ENCODE results near the gene ANKK1. TPM values are rescaled to one million over a fixed set of nuclear protein-coding genes. Genes with fewer than 3 reads are reported as not detected.

Gene ANKK1
- total RNA-seq, 1 donor from 2014 or later, result not detected

- H3K4me1 ChIP-seq (ENCODE audit: control insufficient read depth in 3 of 3, insufficient read depth in 3 of 3, low read length in 3 of 3), result no peaks in the 10 kb centered on the region
- no peaks in the 10 kb centered on the region for H3K9me3 ChIP-seq (ENCODE audit: control insufficient read depth in 3 of 3, low read length in 3 of 3)
- H3K9ac ChIP-seq (ENCODE audit: low read depth in 1 of 3, low read length in 3 of 3), result no peak overlapping the region
- H3K27me3 ChIP-seq (ENCODE audit: control insufficient read depth in 3 of 3, insufficient read depth in 3 of 3, low read length in 3 of 3), result no peaks in the 10 kb centered on the region
- no peak overlapping the region for H3K4me3 ChIP-seq (ENCODE audit: low read length in 3 of 3)
- H3K36me3 ChIP-seq (ENCODE audit: control insufficient read depth in 3 of 3, insufficient read depth in 3 of 3, low read length in 3 of 3), result peaks cover 0 to 5% (median 3%) of the 10 kb centered on the region in 3 donors
- no peak overlapping the region for H3K27ac ChIP-seq (ENCODE audit: low read depth, low read length)
Measured at GRCh38 chr11:113376156-113376555, 11.4 kb upstream of the ANKK1 start.

DNA sequence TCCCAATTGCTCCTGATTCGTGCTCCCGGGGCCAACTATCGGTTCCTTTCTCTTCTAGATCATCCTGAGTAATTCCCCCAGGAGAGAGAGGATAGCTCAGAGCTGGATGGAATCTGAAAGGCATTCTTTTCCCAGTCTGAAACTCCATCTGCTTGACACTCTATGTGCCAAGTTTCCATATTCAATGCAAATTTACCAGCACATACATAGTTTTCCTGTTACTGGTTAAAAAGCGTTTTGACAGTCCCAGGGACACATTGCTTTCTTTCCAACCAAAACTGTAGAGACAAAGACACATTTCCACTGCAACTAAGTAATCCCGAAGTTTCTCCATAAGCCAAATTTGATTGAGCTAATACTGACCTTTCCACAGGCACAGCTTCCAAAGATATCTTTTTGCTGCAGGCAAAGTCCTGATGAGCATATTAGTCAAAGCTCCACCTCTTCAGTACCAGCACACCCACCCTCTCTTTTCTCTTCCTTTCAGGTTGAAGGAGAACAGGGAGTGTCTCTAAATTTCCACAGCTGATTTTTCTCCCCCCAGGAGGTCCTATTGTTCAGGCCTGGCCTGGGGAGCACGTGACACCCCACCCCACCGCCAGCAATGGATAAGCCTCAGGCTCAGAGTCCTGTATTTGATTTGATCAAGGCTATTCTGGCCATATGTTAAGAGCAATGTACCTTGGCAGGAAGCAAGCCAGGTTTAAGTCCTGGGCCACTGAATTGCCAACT is 9.7 kb upstream of the ANKK1 start:
- H3K4me3 ChIP-seq (ENCODE audit: low read length in 3 of 3), result no peak overlapping the region
- no peaks in the 10 kb centered on the region for H3K9me3 ChIP-seq (ENCODE audit: control insufficient read depth in 3 of 3, low read length in 3 of 3)
- H3K36me3 ChIP-seq (ENCODE audit: control insufficient read depth in 3 of 3, insufficient read depth in 3 of 3, low read length in 3 of 3), result no peaks in the 10 kb centered on the region
- no peaks in the 10 kb centered on the region for H3K4me1 ChIP-seq (ENCODE audit: control insufficient read depth in 3 of 3, insufficient read depth in 3 of 3, low read length in 3 of 3)
- H3K27ac ChIP-seq (ENCODE audit: low read depth, low read length), result no peak overlapping the region
- H3K9ac ChIP-seq (ENCODE audit: low read depth in 1 of 3, low read length in 3 of 3), result no peak overlapping the region
- H3K27me3 ChIP-seq (ENCODE audit: control insufficient read depth in 3 of 3, insufficient read depth in 3 of 3, low read length in 3 of 3), result no peaks in the 10 kb centered on the region

DNA sequence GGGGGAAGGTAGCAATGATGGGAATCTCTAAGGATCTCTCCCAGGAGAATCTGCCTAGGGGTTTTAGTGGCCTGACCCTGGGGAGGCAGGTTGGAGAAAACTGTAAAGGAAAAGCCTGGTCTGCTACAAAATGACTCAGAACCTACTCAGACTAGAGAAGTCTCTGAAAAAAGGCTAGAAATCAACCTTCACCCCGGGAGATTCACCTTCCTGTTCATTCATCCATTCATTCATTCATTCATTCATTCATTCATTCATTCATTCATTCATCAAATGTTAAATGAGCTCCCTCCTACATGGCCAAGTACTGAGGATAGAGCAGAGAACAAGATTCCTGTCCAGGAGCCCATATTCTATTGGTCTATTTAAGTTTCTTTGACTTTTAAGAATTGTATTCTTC is 8.9 kb upstream of the ANKK1 start:
- Histone ChIP-seq H3K27ac (ENCODE audit: low read depth, low read length) (no peak overlapping the region), H3K9me3 (ENCODE audit: control insufficient read depth in 3 of 3, low read length in 3 of 3) (no peaks in the 10 kb centered on the region), H3K36me3 (ENCODE audit: control insufficient read depth in 3 of 3, insufficient read depth in 3 of 3, low read length in 3 of 3) (no peaks in the 10 kb centered on the region), H3K9ac (ENCODE audit: low read depth in 1 of 3, low read length in 3 of 3) (no peak overlapping the region), H3K4me1 (ENCODE audit: control insufficient read depth in 3 of 3, insufficient read depth in 3 of 3, low read length in 3 of 3) (no peaks in the 10 kb centered on the region), H3K4me3 (ENCODE audit: low read length in 3 of 3) (no peak overlapping the region), H3K27me3 (ENCODE audit: control insufficient read depth in 3 of 3, insufficient read depth in 3 of 3, low read length in 3 of 3) (no peaks in the 10 kb centered on the region)

DNA sequence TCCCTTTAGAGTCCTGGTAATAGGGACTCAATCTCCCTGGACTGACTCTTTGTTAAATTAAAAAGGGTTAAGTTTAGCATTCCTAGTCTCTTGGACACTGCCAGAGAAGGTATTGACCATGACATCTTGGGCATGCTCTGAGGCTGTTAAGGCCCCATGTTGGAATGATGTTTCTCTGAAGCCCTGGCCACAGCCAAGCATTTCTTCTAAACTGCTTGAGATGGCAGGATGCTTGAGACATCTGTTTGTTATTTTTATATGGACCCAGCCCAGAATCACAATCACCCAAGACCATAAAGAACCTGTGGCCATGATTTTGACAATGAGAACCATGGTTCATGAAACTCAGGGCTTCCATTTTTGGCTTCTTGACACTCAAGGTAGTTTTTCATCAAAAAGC is 5.5 kb upstream of the ANKK1 start:
- Histone ChIP-seq H3K4me3 (ENCODE audit: low read length in 3 of 3) (no peak overlapping the region), H3K9me3 (ENCODE audit: control insufficient read depth in 3 of 3, low read length in 3 of 3) (no peaks in the 10 kb centered on the region), H3K36me3 (ENCODE audit: control insufficient read depth in 3 of 3, insufficient read depth in 3 of 3, low read length in 3 of 3) (no peaks in the 10 kb centered on the region), H3K27me3 (ENCODE audit: control insufficient read depth in 3 of 3, insufficient read depth in 3 of 3, low read length in 3 of 3) (peaks cover 8 to 18% (median 13%) of the 10 kb centered on the region in 3 donors), H3K4me1 (ENCODE audit: control insufficient read depth in 3 of 3, insufficient read depth in 3 of 3, low read length in 3 of 3) (no peaks in the 10 kb centered on the region), H3K9ac (ENCODE audit: low read depth in 1 of 3, low read length in 3 of 3) (no peak overlapping the region), H3K27ac (ENCODE audit: low read depth, low read length) (no peak overlapping the region)

DNA sequence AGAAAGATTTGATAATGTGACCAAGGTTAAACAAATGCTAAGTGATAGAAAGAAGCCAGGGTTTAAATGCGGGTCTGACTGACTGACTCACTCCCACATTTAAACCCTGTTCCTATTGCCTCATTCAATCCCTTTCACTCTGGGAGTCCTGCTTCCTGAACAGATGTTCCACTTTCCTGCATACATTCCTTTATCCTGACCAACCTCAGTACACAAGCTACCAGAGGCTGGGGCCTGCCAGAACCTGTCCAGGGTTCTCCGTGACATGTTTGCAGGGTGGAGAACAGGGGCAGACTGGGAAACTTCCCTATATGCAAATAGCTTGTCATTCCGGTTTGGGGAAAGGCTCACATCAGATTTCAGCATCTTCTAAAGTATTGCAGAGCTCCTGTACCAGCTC is 3.0 kb upstream of the ANKK1 start:
- Histone ChIP-seq H3K36me3 (ENCODE audit: control insufficient read depth in 3 of 3, insufficient read depth in 3 of 3, low read length in 3 of 3) (no peaks in the 10 kb centered on the region), H3K4me3 (ENCODE audit: low read length in 3 of 3) (no peak overlapping the region), H3K27me3 (ENCODE audit: control insufficient read depth in 3 of 3, insufficient read depth in 3 of 3, low read length in 3 of 3) (peaks cover 27 to 30% (median 28%) of the 10 kb centered on the region in 3 donors), H3K9me3 (ENCODE audit: control insufficient read depth in 3 of 3, low read length in 3 of 3) (no peaks in the 10 kb centered on the region), H3K9ac (ENCODE audit: low read depth in 1 of 3, low read length in 3 of 3) (no peak overlapping the region), H3K4me1 (ENCODE audit: control insufficient read depth in 3 of 3, insufficient read depth in 3 of 3, low read length in 3 of 3) (no peaks in the 10 kb centered on the region), H3K27ac (ENCODE audit: low read depth, low read length) (no peak overlapping the region)

- H3K9ac ChIP-seq (ENCODE audit: low read depth in 1 of 3, low read length in 3 of 3), result no peak overlapping the region
- H3K27ac ChIP-seq (ENCODE audit: low read depth, low read length), result no peak overlapping the region
- H3K4me1 ChIP-seq (ENCODE audit: control insufficient read depth in 3 of 3, insufficient read depth in 3 of 3, low read length in 3 of 3), result no peaks in the 10 kb centered on the region
- no peaks in the 10 kb centered on the region for H3K36me3 ChIP-seq (ENCODE audit: control insufficient read depth in 3 of 3, insufficient read depth in 3 of 3, low read length in 3 of 3)
- H3K27me3 ChIP-seq (ENCODE audit: control insufficient read depth in 3 of 3, insufficient read depth in 3 of 3, low read length in 3 of 3), result peaks cover 27 to 31% (median 30%) of the 10 kb centered on the region in 3 donors
- H3K9me3 ChIP-seq (ENCODE audit: control insufficient read depth in 3 of 3, low read length in 3 of 3), result no peaks in the 10 kb centered on the region
- no peak overlapping the region for H3K4me3 ChIP-seq (ENCODE audit: low read length in 3 of 3)
Measured at GRCh38 chr11:113385749-113386148, 1.8 kb upstream of the ANKK1 start.

GRCh38 chr11:113386866-113387265 is 713 bp upstream of the ANKK1 start:
- Histone ChIP-seq H3K9ac (ENCODE audit: low read depth in 1 of 3, low read length in 3 of 3) (no peak overlapping the region), H3K27ac (ENCODE audit: low read depth, low read length) (no peak overlapping the region), H3K27me3 (ENCODE audit: control insufficient read depth in 3 of 3, insufficient read depth in 3 of 3, low read length in 3 of 3) (peaks cover 27 to 31% (median 30%) of the 10 kb centered on the region in 3 donors), H3K36me3 (ENCODE audit: control insufficient read depth in 3 of 3, insufficient read depth in 3 of 3, low read length in 3 of 3) (no peaks in the 10 kb centered on the region), H3K9me3 (ENCODE audit: control insufficient read depth in 3 of 3, low read length in 3 of 3) (no peaks in the 10 kb centered on the region), H3K4me1 (ENCODE audit: control insufficient read depth in 3 of 3, insufficient read depth in 3 of 3, low read length in 3 of 3) (no peaks in the 10 kb centered on the region), H3K4me3 (ENCODE audit: low read length in 3 of 3) (no peak overlapping the region)

DNA sequence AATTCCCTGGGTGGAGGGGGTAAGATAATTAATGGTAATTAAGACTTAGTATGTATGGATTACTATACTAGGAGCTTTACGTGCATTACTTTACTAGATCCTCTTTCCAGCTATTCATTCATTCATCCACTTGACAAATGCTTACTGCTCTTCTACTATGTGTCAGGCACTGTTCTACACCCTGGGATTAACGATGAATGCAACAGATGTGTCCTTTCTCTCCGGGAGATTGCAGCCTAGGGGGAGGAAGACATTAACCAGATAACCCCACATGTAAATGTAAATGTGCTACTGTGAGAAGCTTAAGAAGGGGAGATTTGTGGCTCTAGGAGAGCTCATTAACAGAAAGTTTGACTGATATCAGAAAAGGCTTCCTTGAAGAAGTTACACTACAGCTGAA is 1.7 kb downstream of the ANKK1 start:
- peaks cover 27 to 31% (median 30%) of the 10 kb centered on the region in 3 donors for H3K27me3 ChIP-seq (ENCODE audit: control insufficient read depth in 3 of 3, insufficient read depth in 3 of 3, low read length in 3 of 3)
- no peak overlapping the region for H3K9ac ChIP-seq (ENCODE audit: low read depth in 1 of 3, low read length in 3 of 3)
- H3K9me3 ChIP-seq (ENCODE audit: control insufficient read depth in 3 of 3, low read length in 3 of 3), result no peaks in the 10 kb centered on the region
- H3K27ac ChIP-seq (ENCODE audit: low read depth, low read length), result no peak overlapping the region
- H3K4me3 ChIP-seq (ENCODE audit: low read length in 3 of 3), result no peak overlapping the region
- H3K36me3 ChIP-seq (ENCODE audit: control insufficient read depth in 3 of 3, insufficient read depth in 3 of 3, low read length in 3 of 3), result no peaks in the 10 kb centered on the region
- H3K4me1 ChIP-seq (ENCODE audit: control insufficient read depth in 3 of 3, insufficient read depth in 3 of 3, low read length in 3 of 3), result no peaks in the 10 kb centered on the region

DNA sequence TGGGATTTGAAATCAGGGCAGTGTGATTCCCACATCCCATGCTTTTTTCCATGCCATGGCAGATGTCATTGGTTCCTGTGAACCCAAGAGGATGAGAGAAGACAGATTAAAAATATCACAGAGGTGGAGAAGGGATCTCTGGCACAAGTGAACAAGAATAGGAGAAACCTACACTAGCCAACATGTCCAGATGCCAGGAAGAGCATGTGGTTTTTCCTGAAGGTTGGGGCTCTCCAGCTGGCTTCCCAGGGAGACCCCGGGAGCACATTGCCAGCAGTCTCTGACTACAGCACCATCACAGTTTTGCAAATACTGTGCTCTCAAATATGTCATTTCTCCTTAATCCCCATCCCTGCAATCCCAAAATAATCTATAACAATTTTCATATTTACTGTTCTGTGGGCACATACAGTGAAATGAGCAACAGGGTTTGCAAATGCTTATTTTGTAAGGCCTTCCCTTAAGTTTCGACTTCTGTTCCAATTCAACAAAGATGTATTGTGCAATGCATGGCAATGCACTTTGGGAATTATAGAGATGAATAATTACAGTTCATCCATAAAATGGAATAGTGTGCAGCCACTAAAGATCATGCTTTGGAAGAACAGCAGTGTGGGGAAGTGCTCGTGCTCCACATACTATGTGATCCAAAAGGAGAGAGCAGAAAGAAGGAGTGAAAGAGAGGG is 4.8 kb downstream of the ANKK1 start:
- Histone ChIP-seq H3K27me3 (ENCODE audit: control insufficient read depth in 3 of 3, insufficient read depth in 3 of 3, low read length in 3 of 3) (peaks cover 6 to 20% (median 14%) of the 10 kb centered on the region in 3 donors), H3K36me3 (ENCODE audit: control insufficient read depth in 3 of 3, insufficient read depth in 3 of 3, low read length in 3 of 3) (no peaks in the 10 kb centered on the region), H3K27ac (ENCODE audit: low read depth, low read length) (no peak overlapping the region), H3K4me1 (ENCODE audit: control insufficient read depth in 3 of 3, insufficient read depth in 3 of 3, low read length in 3 of 3) (peaks cover 0 to 11% (median 8%) of the 10 kb centered on the region in 3 donors), H3K9me3 (ENCODE audit: control insufficient read depth in 3 of 3, low read length in 3 of 3) (no peaks in the 10 kb centered on the region), H3K4me3 (ENCODE audit: low read length in 3 of 3) (no peak overlapping the region), H3K9ac (ENCODE audit: low read depth in 1 of 3, low read length in 3 of 3) (no peak overlapping the region)

DNA sequence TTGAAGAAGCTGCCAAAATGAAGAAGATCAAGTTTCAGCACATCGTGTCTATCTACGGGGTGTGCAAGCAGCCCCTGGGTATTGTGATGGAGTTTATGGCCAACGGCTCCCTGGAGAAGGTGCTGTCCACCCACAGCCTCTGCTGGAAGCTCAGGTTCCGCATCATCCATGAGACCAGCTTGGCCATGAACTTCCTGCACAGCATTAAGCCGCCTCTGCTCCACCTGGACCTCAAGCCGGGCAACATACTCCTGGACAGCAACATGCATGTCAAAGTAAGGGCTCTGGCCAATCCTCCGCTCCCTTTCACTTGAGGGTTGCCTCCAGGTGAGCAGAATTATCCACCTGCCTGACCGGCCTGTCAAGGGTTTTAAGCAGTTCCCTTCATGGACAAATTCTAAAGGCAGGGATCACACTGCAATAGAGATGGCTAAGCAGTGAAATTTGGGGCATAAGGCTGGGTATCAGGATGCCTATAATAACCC is 6.0 kb downstream of the ANKK1 start:
- Histone ChIP-seq H3K9ac (ENCODE audit: low read depth in 1 of 3, low read length in 3 of 3) (no peak overlapping the region), H3K4me3 (ENCODE audit: low read length in 3 of 3) (no peak overlapping the region), H3K27ac (ENCODE audit: low read depth, low read length) (no peak overlapping the region), H3K27me3 (ENCODE audit: control insufficient read depth in 3 of 3, insufficient read depth in 3 of 3, low read length in 3 of 3) (peaks cover 0 to 8% (median 3%) of the 10 kb centered on the region in 3 donors), H3K4me1 (ENCODE audit: control insufficient read depth in 3 of 3, insufficient read depth in 3 of 3, low read length in 3 of 3) (peaks cover 0 to 12% (median 8%) of the 10 kb centered on the region in 3 donors), H3K9me3 (ENCODE audit: control insufficient read depth in 3 of 3, low read length in 3 of 3) (no peaks in the 10 kb centered on the region), H3K36me3 (ENCODE audit: control insufficient read depth in 3 of 3, insufficient read depth in 3 of 3, low read length in 3 of 3) (no peaks in the 10 kb centered on the region)
